Measurements from ENCODE around the gene ADGRA1. TPM values are rescaled to one million over a fixed set of nuclear protein-coding genes. Genes with fewer than 3 reads are reported as not detected.

ADGRA1 gene
- total and polyA plus RNA-seq, 4 donors = 3.4 to 31.1 (median 16.1) TPM

GRCh38 chr10:133082685-133083421 is 4.9 kb upstream of the ADGRA1 start:
- WGBS (ENCODE audit: insufficient coverage) = 38% methylated on average over 43 of the region's 43 CpGs
- Histone ChIP-seq H3K27ac (ENCODE audit: low read depth, low read length) (no peak overlapping the region), H3K4me1 (ENCODE audit: control insufficient read depth, insufficient read depth, low read length) (peaks cover 44% of the 10 kb centered on the region), H3K27me3 (ENCODE audit: control insufficient read depth, insufficient read depth, low read length) (peaks cover 5% of the 10 kb centered on the region), H3K4me3 (ENCODE audit: low read depth, low read length) (no peak overlapping the region), H3K36me3 (ENCODE audit: control insufficient read depth, insufficient read depth, low read length) (peaks cover 17% of the 10 kb centered on the region), H3K9me3 (ENCODE audit: control insufficient read depth, insufficient read depth, low read length) (no peaks in the 10 kb centered on the region)
- DNase-seq (ENCODE audit: low read depth in 4 of 6, low spot score in 6 of 6) = peak in 3 of 6 donors; percentile 66 to 92 (median 88)

- H3K4me1 ChIP-seq (ENCODE audit: control insufficient read depth, insufficient read depth, low read length) = peaks cover 45% of the 10 kb centered on the region
- peak in 1 of 6 donors; percentile 28 for DNase-seq (ENCODE audit: low read depth in 4 of 6, low spot score in 6 of 6)
Observed at GRCh38 chr10:133083422-133084100, 4.2 kb upstream of the ADGRA1 start.

GRCh38 chr10:133084491-133084890 is 3.2 kb upstream of the ADGRA1 start:
- 83% methylated on average over 16 of the region's 17 CpGs for WGBS (ENCODE audit: insufficient coverage)
- Histone ChIP-seq H3K27ac (ENCODE audit: low read depth, low read length) (no peak overlapping the region), H3K4me1 (ENCODE audit: control insufficient read depth, insufficient read depth, low read length) (peaks cover 54% of the 10 kb centered on the region), H3K4me3 (ENCODE audit: low read depth, low read length) (no peak overlapping the region), H3K36me3 (ENCODE audit: control insufficient read depth, insufficient read depth, low read length) (peaks cover 17% of the 10 kb centered on the region), H3K9me3 (ENCODE audit: control insufficient read depth, insufficient read depth, low read length) (no peaks in the 10 kb centered on the region), H3K27me3 (ENCODE audit: control insufficient read depth, insufficient read depth, low read length) (peaks cover 7% of the 10 kb centered on the region)
- no peak for DNase-seq (ENCODE audit: low read depth in 4 of 6, low spot score in 6 of 6)

More at GRCh38 chr10:133083422-133084100, 4.2 kb upstream of the ADGRA1 start:
- Histone ChIP-seq H3K36me3 (ENCODE audit: control insufficient read depth, insufficient read depth, low read length) (peaks cover 17% of the 10 kb centered on the region), H3K27ac (ENCODE audit: low read depth, low read length) (no peak overlapping the region), H3K4me3 (ENCODE audit: low read depth, low read length) (no peak overlapping the region), H3K9me3 (ENCODE audit: control insufficient read depth, insufficient read depth, low read length) (no peaks in the 10 kb centered on the region), H3K27me3 (ENCODE audit: control insufficient read depth, insufficient read depth, low read length) (peaks cover 5% of the 10 kb centered on the region)
- 59% methylated on average over 24 of the region's 30 CpGs for WGBS (ENCODE audit: insufficient coverage)

GRCh38 chr10:133085251-133086125 is 2.2 kb upstream of the ADGRA1 start:
- no peak overlapping the region for H3K4me3 ChIP-seq (ENCODE audit: low read depth, low read length)
- H3K4me1 ChIP-seq (ENCODE audit: control insufficient read depth, insufficient read depth, low read length) = peaks cover 64% of the 10 kb centered on the region
- no peak overlapping the region for H3K27ac ChIP-seq (ENCODE audit: low read depth, low read length)
- H3K36me3 ChIP-seq (ENCODE audit: control insufficient read depth, insufficient read depth, low read length) = peaks cover 24% of the 10 kb centered on the region
- 91% methylated on average over 24 of the region's 32 CpGs for WGBS (ENCODE audit: insufficient coverage)
- no peak for DNase-seq (ENCODE audit: low read depth in 4 of 6, low spot score in 6 of 6)
- no peaks in the 10 kb centered on the region for H3K9me3 ChIP-seq (ENCODE audit: control insufficient read depth, insufficient read depth, low read length)
- peaks cover 7% of the 10 kb centered on the region for H3K27me3 ChIP-seq (ENCODE audit: control insufficient read depth, insufficient read depth, low read length)

- 64% methylated on average over 11 of the region's 12 CpGs for WGBS (ENCODE audit: insufficient coverage)
- no peak overlapping the region for H3K27ac ChIP-seq (ENCODE audit: low read depth, low read length)
- H3K27me3 ChIP-seq (ENCODE audit: control insufficient read depth, insufficient read depth, low read length) = peaks cover 7% of the 10 kb centered on the region
- no peak for DNase-seq (ENCODE audit: low read depth in 4 of 6, low spot score in 6 of 6)
- H3K36me3 ChIP-seq (ENCODE audit: control insufficient read depth, insufficient read depth, low read length) = peaks cover 32% of the 10 kb centered on the region
- H3K9me3 ChIP-seq (ENCODE audit: control insufficient read depth, insufficient read depth, low read length) = no peaks in the 10 kb centered on the region
- peaks cover 71% of the 10 kb centered on the region for H3K4me1 ChIP-seq (ENCODE audit: control insufficient read depth, insufficient read depth, low read length)
- H3K4me3 ChIP-seq (ENCODE audit: low read depth, low read length) = no peak overlapping the region
Observed at GRCh38 chr10:133086247-133086646, 1.5 kb upstream of the ADGRA1 start.

GRCh38 chr10:133087045-133087678 is 562 bp upstream of the ADGRA1 start:
- Histone ChIP-seq H3K36me3 (ENCODE audit: control insufficient read depth, insufficient read depth, low read length) (peaks cover 39% of the 10 kb centered on the region), H3K9me3 (ENCODE audit: control insufficient read depth, insufficient read depth, low read length) (no peaks in the 10 kb centered on the region), H3K4me3 (ENCODE audit: low read depth, low read length) (peak overlapping the region; percentile 16), H3K27me3 (ENCODE audit: control insufficient read depth, insufficient read depth, low read length) (peaks cover 7% of the 10 kb centered on the region), H3K27ac (ENCODE audit: low read depth, low read length) (no peak overlapping the region), H3K4me1 (ENCODE audit: control insufficient read depth, insufficient read depth, low read length) (peaks cover 70% of the 10 kb centered on the region)
- WGBS (ENCODE audit: insufficient coverage) = 48% methylated on average over 13 of the region's 16 CpGs
- DNase-seq (ENCODE audit: low read depth in 4 of 6, low spot score in 6 of 6) = no peak

GRCh38 chr10:133088179-133088955 is 643 bp downstream of the ADGRA1 start:
- peaks cover 58% of the 10 kb centered on the region for H3K4me1 ChIP-seq (ENCODE audit: control insufficient read depth, insufficient read depth, low read length)
- WGBS (ENCODE audit: insufficient coverage) = under 1% methylated on average over 87 of the region's 87 CpGs
- H3K36me3 ChIP-seq (ENCODE audit: control insufficient read depth, insufficient read depth, low read length) = peaks cover 47% of the 10 kb centered on the region
- H3K9me3 ChIP-seq (ENCODE audit: control insufficient read depth, insufficient read depth, low read length) = no peaks in the 10 kb centered on the region
- peak in 2 of 6 donors; percentile 49 to 60 for DNase-seq (ENCODE audit: low read depth in 4 of 6, low spot score in 6 of 6)
- H3K27me3 ChIP-seq (ENCODE audit: control insufficient read depth, insufficient read depth, low read length) = peaks cover 7% of the 10 kb centered on the region
- peak overlapping the region; percentile 67 for H3K27ac ChIP-seq (ENCODE audit: low read depth, low read length)
- H3K4me3 ChIP-seq (ENCODE audit: low read depth, low read length) = peak overlapping the region; percentile 29

GRCh38 chr10:133088956-133089800 is 1.5 kb downstream of the ADGRA1 start:
- Histone ChIP-seq H3K4me1 (ENCODE audit: control insufficient read depth, insufficient read depth, low read length) (peaks cover 50% of the 10 kb centered on the region), H3K36me3 (ENCODE audit: control insufficient read depth, insufficient read depth, low read length) (peaks cover 47% of the 10 kb centered on the region), H3K27ac (ENCODE audit: low read depth, low read length) (peak overlapping the region; percentile 67), H3K27me3 (ENCODE audit: control insufficient read depth, insufficient read depth, low read length) (peaks cover 7% of the 10 kb centered on the region), H3K4me3 (ENCODE audit: low read depth, low read length) (peak overlapping the region; percentile 29), H3K9me3 (ENCODE audit: control insufficient read depth, insufficient read depth, low read length) (no peaks in the 10 kb centered on the region)
- WGBS (ENCODE audit: insufficient coverage) = 12% methylated on average over 46 of the region's 46 CpGs
- DNase-seq (ENCODE audit: low read depth in 4 of 6, low spot score in 6 of 6) = peak in 5 of 6 donors; percentile 69 to 93 (median 72)

Measured in spinal cord (tissue), 10 donors.